Cardiac septum (tissue), 1 donor: ENCODE data around the gene MYO5B. TPM values are rescaled to one million over a fixed set of nuclear protein-coding genes. Genes with fewer than 3 reads are reported as not detected.

Source experiments
- DNase-seq: peaks from one replicate; pipeline ENCODE4 v3.0.0-alpha.2; 2020; ENCODE audit warnings: low spot score
- intact Hi-C: fragments of 100-400 bp; cut with DNase I; formaldehyde crosslinking; loops from one replicate; pipeline ENCODE4 v1.14.0; 2022
- total RNA-seq: library from RNA; stranded (reverse); fragmentation: NEBNext Ultra II Directional; extraction: Animal tissue kit (Norgen Biotek cat#: 25700); gene quantifications from one replicate; pipeline ENCODE4 v1.2.1, GENCODE V29; 2021
- donor health status: DM: no; HTN: no; CAD: no.

The MYO5B gene
- total RNA-seq, 1 donor from 2014 or later, result 5.2 TPM

DNA sequence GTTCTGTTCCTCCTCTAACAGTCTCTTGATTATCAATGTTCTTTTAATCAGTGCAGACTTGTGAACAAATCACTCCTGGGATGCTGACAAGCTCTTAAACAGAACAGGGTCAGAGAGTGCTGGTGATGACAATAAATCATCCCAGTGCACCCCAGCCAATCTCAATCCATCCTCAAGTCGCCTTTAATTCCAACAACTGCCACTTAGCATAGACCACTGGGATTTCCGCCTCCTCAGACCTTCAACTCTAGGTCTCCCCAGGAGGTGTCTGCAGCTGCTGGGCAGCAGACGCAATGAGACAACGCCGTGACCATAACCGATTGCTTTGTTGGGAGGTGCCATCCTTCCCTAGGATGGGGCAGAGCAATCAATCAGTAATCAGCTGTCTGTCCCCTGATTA, 197.4 kb downstream of the MYO5B start:
- no peak for DNase-seq

DNA sequence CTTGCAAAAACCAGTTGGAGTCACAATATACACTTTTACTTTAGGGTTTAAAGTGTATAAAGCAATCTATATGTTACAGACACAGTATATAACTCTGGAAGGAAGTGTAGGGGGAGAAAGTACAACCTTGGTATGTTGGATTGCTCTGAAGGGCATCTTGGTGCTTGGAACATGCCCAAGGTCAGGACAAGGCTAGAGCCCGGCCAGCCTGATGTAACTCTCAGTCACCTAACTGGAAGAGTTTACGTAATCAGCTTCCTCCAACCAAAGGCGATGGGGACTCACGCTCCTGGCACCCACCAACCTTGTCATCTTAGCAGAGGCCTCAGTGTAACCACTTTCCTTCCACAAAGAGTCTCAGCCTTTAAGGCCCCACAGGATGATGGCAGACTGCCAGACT, 200.5 kb downstream of the MYO5B start:
- DNase-seq, result no peak
- intact Hi-C loops, result no loop called here

More for the DNA sequence above, 197.4 kb downstream of the MYO5B start:
- intact Hi-C loops, result no loop called here

DNA sequence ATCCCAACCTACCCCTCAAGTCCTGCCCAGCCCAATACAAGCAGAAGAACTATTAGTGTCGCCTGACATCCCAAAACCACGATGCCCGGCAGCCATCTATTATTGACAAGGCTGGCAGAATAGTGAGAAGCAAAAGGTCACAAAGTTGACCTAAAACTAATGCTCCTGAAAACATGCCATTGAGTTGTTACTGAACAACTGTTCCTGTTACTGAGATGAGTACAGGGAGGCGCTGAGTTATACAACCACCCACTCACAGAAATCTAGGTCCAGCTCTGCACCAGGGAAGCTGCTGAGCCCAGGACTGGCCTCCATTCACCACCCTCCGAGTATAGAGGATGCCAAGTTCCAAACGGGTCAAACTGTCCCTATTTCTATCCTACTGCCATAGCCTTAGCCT, 201.6 kb downstream of the MYO5B start:
- intact Hi-C loops, result no loop called here
- no peak for DNase-seq

DNA sequence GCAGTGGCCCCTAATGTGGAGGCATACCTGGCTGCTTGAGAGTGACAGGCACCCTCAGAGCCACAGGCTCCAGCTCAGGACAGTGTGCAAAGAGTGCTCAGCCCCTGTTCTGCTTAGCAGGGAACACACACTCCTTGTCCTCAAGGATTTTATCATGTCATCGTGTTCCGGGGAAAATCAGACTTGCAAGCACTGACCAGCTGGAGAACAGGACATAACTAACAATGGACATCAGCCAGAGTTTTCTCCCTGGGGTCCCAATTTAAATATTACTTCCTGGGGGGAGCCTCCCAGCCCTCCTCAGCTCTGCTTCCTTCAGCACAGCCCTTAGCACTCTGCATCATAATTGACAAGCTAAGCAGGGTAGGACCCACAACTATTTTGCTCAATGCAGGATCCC, 206.2 kb downstream of the MYO5B start:
- no peak for DNase-seq
- intact Hi-C loops, result no loop called here

DNA sequence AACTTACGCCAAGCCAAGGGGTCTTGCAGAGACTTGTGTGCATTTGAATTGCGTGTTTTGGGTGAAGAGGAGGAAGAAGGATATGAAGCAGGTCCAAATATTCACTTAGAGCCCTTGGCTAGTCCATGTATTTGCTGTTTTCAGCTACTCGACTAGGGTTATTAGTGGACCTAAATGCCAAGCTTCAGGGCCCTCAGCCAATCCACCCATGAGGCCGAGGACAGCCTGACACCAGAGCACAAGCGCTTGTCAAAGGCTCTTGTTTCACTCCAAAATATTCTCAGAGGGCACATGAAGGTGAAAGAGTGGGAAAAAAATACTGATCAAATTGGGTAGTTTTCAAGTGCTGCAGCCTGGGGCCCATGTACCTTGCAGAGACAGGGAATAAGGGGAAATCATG, 206.8 kb downstream of the MYO5B start:
- intact Hi-C loops, result no loop called here
- DNase-seq, result no peak

DNA sequence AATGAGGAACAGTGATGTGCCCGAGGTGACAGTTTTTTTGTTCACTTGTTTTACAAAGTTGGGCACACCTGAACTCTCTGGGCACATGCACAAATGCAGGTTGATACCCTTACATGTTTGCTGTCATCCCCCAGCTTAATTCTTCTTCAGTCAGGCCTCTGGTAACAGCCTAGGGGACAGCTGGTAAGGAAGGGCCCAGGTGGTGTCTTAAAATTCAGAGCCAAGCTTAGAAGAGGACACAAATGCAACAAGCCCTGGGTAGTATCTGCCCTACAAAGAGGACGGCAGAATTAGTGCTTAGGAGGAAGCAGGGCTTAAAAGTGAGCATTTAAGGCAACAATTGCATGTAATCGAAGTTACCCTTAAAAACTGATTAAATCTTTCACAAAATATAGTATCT, 209.7 kb downstream of the MYO5B start:
- DNase-seq, result no peak
- intact Hi-C loops, result no loop called here

DNA sequence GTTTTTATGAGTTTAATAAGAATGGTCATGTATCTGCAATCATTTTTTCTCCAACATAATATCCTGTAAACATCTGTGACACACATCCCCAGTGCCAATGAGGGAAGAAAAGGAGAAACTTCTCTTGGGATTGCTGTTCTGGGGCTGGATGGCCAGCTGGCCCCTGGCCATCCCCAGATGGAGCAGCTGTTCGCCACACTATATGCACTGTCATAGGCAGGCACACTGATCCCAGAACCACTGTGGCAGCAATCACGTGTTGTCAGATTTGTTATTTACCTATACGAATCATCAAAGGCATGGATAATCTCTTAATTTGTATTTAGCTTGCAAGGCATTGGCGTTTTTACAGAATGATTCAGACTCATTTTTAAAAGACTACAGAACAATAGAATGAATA, 214.1 kb downstream of the MYO5B start:
- no peak for DNase-seq
- intact Hi-C loops, result no loop called here

DNA sequence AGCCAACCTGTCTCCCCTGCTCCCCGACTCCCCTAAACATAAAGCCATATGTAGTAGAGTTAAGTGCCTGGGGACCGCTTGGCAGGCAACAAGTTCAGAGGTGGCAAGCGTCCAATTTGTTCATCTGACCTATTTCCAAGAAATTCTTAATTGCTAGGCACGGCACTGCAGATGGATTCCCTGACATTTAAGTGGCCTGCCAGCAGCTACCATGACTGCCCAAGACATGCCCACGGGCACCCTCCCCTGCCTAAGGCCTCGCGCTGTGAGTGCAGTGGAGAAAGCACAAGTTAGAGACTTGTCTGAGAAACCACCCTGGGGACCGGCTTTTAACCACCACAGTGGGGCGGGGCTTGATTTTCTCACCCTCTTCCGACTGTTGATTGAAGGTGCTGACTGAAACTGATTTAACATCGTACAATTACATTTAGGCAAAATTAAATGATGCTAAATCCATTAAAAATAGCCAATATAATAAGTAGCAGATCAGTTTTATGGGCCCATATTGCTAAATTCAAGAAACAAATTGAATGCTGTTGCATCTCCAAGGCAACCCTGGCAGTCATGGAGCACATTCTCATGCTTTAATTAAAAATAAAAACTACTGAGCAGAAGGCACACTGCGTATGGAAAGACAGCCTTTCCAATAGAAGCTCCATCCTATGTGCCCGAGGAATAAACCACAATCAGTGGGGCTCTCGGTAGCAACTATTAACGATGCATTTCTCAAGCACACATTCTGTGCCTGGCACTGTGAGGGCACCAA, 218.0 kb downstream of the MYO5B start:
- no peak for DNase-seq
- intact Hi-C loops, result no loop called here

DNA sequence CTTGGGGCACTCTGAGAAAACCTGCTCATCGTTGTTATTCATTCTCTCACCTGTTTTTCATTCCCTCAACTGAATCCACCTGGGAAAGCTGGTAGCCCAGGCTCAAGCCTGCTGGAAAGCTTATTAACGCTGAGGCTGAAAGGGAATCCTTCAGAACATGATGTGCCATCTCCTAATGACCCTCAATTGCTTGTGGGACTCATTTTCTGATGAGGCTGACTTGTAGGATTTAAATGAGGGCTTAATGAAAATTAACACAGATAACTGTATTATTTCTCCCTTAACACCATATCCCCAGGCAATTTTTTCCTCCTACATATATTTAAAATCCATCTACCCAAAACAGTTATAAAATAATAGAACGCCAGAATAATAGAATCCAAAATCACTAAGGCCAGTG, 218.9 kb downstream of the MYO5B start:
- intact Hi-C loops, result no loop called here
- DNase-seq, result no peak

DNA sequence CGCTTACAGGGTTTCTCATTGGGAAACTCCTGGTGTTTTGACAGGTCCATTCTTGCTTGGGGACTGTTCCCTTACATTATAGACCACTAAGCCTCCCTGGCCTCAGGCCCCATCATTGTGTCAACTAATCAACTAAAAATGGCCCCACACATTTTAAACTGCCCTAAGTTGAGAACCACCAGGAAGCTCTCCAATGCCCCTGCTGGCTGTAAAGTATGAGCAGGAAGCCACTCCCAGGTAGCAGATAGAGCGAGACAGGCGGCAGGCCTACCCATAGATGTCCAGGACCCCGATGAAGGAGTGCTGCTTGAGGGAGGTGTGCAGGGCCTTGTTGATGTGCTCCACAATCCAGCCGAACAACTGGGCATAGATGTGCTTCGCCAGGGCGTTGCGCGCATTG, 220.9 kb downstream of the MYO5B start:
- intact Hi-C loops, result no loop called here

DNA sequence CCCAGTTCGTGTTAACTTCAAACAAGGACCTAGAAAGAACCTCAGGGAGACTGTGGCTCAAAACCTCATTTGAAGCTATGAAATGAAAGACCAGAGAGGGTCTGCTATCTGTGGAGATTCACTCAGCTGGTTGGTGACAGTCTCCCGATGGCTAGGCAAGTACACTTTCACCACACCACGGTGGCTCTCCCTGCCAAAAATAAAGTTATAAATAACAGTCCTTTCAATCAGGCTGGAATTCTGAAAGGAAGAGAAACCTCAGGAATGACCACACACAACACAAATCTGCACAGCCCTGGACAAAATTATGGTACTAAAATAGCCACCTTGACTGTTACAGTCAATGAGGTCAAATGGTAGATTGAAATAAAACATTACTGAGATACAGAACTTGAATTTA, 221.4 kb downstream of the MYO5B start:
- intact Hi-C loops, result no loop called here

More for the DNA sequence above, 220.9 kb downstream of the MYO5B start:
- DNase-seq, result no peak

DNA sequence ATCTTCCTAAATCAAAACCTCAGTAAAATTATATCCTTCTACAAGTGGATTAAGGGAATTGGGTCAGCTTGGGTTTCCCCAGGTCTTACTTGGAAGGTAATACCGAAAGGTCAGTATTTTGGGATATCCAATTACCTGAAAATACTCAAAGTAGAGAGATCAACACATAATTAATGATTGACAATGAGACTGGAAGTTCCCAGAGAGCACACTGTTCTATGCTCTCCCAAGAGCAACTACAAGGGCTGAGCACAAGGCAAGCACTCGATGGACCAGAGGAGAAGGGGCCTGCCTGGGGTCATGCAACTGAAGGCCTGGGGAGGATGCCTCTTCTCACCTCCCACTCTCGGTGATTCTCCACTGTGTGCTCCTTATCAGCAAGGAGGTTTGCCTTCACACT, 222.4 kb downstream of the MYO5B start:
- peak; percentile 24 for DNase-seq
- intact Hi-C loops, result no loop called here

More for the DNA sequence above, 221.4 kb downstream of the MYO5B start:
- DNase-seq, result no peak

DNA sequence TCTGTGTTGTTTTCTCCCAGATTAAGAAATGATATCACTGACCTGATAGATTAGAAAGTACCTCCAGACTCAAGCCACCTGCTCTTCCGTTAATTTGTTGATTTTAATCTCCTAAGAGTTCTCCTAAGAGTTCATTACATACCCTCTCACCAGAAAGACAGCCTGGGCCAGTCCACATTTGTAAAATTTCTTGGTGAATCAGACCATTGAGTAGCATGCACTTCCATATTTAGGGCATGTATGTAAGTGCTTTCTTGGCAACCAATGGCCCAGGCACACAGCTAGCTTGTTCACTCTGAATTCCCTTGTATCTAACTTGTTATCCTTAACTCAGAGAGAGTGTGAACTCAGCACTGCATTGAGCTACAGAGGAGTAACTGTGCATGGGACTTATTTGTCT, 223.5 kb downstream of the MYO5B start:
- DNase-seq, result no peak
- intact Hi-C loops, result no loop called here

DNA sequence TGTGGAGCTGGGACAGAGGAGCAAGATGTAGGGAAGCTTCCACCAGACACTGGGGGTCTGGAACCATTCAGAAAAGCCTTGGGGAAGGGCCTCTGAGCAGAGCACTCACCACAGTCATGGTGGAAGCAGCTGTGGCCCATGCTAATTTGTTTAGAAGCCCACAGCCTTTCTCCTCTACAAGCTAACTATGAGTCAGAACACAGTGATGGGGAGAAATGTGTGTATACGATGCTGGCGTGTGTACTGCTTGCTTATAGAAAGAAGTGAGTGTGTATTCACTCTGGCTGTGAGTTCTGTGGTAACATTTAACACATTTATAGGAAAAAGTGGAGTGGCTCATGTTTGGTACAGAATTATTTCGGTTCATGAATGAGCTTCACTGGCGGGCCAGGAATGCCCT, 224.6 kb downstream of the MYO5B start:
- intact Hi-C loops, result no loop called here
- no peak for DNase-seq

DNA sequence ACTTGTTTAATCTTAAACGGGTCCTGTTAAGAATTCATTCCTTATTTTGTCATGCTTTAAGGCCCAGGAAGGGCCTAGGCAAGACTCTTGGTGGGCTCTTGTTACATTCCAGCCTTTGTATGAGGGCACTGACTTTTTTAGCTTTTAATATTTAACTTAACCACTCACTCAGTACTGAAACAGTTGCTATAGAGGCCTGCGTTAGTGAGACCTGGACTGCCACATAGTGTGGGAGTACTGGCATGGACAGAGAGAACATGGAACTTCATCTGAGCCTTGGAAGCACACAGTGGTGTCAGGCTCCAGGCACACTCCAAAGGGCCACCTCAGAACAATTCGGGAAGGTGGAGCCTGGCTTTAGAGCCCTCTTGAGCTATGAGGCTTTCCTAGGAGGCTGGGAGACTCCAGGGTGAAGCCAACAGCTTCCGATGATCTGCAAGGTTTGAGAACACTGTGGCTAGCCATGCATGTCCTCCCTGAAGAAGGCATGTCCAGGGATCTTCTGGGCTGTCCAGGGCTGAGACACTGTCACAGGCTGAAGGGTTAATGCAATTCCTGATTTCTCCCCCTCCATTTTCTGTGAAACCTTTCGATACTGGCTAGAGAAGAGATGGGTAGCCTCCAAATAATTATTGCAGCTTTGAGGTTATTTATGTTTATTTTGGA, 226.2 kb downstream of the MYO5B start:
- DNase-seq, result no peak
- intact Hi-C loops, result no loop called here

DNA sequence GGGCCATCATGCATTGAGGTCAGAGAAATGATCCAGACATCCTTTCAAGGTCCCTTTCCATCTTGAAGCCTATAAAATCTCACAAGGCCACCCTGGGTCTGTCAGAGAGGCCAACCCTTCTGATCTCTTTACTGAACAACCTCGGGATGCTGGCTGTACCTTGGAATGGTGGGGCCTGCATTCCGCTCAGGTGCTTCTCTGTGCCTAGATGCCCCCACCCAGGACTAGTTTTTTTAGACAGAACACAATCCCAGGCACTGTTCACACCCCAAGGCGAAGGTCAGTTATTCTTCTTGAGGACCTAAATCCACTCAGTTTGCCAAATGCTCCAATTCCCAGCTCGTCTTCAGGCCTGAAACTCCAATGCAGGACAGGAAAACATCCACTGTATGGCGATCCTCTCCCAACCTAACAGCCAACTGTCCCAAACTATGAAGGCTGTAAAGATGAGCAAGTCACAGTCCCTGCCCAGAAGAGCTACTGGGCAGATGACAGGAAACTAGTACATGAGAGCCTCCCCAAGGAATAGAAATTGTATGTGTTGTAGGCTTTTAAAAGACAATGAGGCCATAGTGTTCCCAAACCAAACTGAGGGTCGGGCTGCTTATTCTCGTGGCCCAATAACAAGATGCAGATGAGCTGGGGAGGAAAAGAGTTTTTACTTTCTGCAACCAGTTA, 227.2 kb downstream of the MYO5B start:
- no peak for DNase-seq
- intact Hi-C loops, result no loop called here

DNA sequence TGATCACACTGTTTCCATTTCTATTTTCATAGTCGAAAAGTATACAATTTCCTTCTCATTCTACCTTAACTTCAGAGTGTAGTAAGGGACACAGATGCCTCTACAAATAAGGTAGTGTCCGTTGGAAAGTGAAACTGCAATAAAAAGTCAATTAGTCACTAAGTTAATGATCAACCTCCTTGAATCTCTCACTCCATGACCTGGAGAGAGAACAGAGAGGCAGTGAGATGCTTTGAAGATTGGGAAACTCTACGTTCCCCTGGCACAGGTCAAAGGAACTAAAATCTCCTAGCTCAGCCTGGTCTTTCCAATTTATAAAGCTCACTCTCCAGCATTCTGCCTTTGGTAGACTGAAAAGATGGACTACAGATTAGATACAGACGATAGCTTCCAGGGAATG, 227.8 kb downstream of the MYO5B start:
- intact Hi-C loops, result no loop called here
- no peak for DNase-seq

DNA sequence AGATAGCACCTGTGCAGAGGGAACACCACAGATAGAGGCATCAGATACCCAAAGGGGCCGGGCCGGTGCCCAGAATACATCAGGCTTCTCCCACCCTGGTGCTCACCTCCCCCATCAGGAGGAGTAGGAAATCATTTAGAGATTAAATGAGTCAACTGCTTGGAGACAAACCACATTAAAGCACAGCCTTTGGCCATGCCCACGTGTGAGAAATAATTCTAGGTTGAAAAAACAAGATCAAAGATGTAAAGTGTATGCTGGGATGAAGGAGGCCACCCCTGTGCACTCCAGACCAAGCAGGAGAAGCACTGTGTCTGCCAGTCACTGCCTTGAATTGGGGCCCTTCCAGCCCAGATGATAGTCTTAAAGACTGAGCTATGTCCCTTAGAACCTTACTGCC, 228.9 kb downstream of the MYO5B start:
- intact Hi-C loops, result no loop called here
- DNase-seq, result no peak

DNA sequence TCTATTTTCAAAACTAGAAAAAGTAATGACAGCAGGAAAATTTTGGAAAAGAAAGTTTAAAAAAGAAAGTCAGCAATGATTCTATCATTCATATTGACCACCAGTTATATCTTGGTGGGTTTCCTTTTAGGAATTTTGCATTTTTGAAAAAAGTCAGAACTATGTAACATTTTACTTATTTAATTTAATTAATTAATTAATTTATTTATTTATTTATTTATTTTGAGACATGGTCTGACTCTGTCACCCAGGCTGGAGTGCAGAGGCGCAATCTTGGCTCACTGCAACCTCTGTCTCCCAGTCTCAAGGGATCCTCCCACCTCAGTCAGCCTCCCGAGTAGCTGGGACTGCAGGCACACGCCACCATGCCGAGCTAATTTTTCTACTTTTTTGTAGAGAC, 231.7 kb downstream of the MYO5B start:
- intact Hi-C loops, result no loop called here
- DNase-seq, result no peak

DNA sequence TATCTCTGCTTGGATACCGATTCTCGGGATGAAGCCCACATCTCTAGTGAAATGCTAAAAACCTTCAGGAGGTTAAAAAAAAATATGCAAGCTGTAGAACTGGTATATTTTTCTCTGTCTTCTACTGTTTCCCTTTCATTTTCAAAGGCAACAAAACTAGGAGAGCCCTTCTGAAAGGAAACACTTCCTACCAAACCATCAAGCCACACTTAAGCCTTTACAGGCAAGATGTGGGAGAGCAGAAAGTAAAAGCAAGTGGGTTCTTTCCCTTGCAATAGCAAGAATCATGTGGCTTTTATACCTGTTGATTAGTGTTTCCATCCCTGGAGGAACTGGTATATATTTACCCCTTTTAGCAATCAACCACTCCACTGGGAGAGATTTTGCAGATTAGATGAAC, 233.7 kb downstream of the MYO5B start:
- intact Hi-C loops, result no loop called here
- no peak for DNase-seq

DNA sequence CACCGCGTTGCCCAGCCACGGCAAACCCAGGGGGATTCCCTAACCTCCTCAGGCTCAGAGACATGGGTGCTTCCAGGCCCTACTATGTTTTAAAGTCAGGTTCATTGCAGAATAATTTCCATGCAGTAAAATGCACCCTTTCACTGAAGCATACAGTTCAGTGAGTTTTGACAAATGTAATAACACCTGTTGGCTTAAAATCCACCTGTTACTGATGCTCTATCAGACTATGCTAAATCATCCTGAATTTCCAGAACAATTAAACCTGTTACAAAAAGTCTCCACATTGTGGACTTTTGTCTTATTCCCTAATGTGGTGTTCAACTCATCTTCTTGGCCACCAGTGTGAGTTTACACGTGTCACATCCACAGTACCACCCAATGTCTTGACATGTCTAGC, 234.6 kb downstream of the MYO5B start:
- intact Hi-C loops, result no loop called here

More for the DNA sequence above, 234.6 kb downstream of the MYO5B start:
- DNase-seq, result no peak
